Gastrocnemius medialis (tissue), 4 donors: Measurements from ENCODE around the gene STAM2.

Source experiments
- POLR2A ChIP-seq, 2 donors: fragments of 450-650 bp; IDR thresholded peaks; one replicate each; pipeline ENCODE4 v1.6.1; 2017; ENCODE audit warnings: antibody characterized with exemption in 2 of 2, mild to moderate bottlenecking in 2 of 2, moderate library complexity in 2 of 2
- TF ChIP-seq, protein P1 (sequence below), 5 experiments: fragments of 450-650 bp in 3 of 5; fragments of 200-600 bp in 2 of 5; sonication (generic) in 2 of 5; IDR thresholded peaks in 4 of 5; conservative IDR thresholded peaks in 1 of 5; 1 replicate in 4 of 5; 2 replicates in 1 of 5; pipeline ENCODE4 v1.5.1; 2016 to 2019; ENCODE audit warnings: antibody characterized with exemption in 5 of 5, mild to moderate bottlenecking in 3 of 5, moderate library complexity in 3 of 5

- TF ChIP-seq, protein P1, sequence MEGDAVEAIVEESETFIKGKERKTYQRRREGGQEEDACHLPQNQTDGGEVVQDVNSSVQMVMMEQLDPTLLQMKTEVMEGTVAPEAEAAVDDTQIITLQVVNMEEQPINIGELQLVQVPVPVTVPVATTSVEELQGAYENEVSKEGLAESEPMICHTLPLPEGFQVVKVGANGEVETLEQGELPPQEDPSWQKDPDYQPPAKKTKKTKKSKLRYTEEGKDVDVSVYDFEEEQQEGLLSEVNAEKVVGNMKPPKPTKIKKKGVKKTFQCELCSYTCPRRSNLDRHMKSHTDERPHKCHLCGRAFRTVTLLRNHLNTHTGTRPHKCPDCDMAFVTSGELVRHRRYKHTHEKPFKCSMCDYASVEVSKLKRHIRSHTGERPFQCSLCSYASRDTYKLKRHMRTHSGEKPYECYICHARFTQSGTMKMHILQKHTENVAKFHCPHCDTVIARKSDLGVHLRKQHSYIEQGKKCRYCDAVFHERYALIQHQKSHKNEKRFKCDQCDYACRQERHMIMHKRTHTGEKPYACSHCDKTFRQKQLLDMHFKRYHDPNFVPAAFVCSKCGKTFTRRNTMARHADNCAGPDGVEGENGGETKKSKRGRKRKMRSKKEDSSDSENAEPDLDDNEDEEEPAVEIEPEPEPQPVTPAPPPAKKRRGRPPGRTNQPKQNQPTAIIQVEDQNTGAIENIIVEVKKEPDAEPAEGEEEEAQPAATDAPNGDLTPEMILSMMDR (IDR thresholded peaks at IDR 0.05 in 4 of 5, conservative IDR thresholded peaks at IDR 0.05 in 1 of 5): no peak
- TF ChIP-seq POLR2A (IDR thresholded peaks at IDR 0.05): no peak
These were observed 82.1 kb downstream of the STAM2 start for GRCh38 chr2:152093464-152093863.
